CD4-positive, alpha-beta T cell treated with Interleukin-15 for 4 hours (primary cell): Measurements from ENCODE around the gene TMEM53.

ENCODE experiments used
- DNase-seq: peaks from one replicate; pipeline ENCODE4 v3.0.0-alpha.2; 2020; ENCODE audit warnings: low spot score

Gene TMEM53

GRCh38 chr1:44603718-44604117 lies 70.6 kb downstream of the TMEM53 start:
- no peak for DNase-seq
